ENCODE data around the gene FAM222B. TPM values are rescaled to one million over a fixed set of nuclear protein-coding genes. Genes with fewer than 3 reads are reported as not detected.
A peak's percentile ranks its signal among the peaks of the same experiment; 100 is the strongest.

The FAM222B gene
- total and polyA plus RNA-seq, 9 of the 15 experiments (the other 6 are each of a cell fraction or from before 2014, with no cell fraction given): 4.0 to 34.6 (median 7.5) TPM

DNA sequence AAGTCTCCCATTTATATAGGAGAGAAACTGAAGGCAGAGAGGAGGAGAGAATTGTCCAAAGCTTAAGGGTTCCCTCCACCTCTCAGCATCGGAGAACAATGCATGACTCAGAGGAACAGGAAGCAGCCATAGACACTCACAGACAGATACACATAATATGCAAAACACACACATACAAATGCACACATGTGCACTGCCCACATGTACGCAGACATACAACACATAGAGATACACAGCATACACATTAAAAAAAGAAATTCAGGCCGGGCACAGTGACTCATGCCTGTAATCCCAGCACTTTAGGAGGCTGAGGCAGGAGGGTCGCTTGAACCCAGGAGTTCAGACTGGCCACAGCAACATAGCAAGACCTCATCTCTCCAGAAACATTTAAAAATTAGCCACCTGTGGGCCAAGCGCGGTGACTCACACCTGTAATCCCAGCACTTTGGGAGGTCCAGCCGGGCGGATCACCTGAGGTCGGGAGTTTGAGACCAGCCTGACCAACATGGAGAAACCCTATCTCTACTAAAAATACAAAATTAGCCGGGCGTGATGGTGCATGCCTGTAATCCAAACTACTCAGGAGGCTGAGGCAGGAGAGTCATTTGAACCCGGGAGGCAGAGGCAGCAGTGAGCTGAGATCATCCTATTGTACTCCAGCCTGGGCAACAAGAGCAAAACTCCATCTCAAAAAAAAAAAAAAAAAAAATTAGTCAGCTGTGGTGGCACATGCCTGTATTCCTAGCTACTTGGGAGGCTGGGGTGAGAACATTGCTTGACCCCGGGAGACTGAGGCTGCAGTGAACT lies 23.6 kb upstream of the FAM222B start (continued):
- TF ChIP-seq, protein P1, sequence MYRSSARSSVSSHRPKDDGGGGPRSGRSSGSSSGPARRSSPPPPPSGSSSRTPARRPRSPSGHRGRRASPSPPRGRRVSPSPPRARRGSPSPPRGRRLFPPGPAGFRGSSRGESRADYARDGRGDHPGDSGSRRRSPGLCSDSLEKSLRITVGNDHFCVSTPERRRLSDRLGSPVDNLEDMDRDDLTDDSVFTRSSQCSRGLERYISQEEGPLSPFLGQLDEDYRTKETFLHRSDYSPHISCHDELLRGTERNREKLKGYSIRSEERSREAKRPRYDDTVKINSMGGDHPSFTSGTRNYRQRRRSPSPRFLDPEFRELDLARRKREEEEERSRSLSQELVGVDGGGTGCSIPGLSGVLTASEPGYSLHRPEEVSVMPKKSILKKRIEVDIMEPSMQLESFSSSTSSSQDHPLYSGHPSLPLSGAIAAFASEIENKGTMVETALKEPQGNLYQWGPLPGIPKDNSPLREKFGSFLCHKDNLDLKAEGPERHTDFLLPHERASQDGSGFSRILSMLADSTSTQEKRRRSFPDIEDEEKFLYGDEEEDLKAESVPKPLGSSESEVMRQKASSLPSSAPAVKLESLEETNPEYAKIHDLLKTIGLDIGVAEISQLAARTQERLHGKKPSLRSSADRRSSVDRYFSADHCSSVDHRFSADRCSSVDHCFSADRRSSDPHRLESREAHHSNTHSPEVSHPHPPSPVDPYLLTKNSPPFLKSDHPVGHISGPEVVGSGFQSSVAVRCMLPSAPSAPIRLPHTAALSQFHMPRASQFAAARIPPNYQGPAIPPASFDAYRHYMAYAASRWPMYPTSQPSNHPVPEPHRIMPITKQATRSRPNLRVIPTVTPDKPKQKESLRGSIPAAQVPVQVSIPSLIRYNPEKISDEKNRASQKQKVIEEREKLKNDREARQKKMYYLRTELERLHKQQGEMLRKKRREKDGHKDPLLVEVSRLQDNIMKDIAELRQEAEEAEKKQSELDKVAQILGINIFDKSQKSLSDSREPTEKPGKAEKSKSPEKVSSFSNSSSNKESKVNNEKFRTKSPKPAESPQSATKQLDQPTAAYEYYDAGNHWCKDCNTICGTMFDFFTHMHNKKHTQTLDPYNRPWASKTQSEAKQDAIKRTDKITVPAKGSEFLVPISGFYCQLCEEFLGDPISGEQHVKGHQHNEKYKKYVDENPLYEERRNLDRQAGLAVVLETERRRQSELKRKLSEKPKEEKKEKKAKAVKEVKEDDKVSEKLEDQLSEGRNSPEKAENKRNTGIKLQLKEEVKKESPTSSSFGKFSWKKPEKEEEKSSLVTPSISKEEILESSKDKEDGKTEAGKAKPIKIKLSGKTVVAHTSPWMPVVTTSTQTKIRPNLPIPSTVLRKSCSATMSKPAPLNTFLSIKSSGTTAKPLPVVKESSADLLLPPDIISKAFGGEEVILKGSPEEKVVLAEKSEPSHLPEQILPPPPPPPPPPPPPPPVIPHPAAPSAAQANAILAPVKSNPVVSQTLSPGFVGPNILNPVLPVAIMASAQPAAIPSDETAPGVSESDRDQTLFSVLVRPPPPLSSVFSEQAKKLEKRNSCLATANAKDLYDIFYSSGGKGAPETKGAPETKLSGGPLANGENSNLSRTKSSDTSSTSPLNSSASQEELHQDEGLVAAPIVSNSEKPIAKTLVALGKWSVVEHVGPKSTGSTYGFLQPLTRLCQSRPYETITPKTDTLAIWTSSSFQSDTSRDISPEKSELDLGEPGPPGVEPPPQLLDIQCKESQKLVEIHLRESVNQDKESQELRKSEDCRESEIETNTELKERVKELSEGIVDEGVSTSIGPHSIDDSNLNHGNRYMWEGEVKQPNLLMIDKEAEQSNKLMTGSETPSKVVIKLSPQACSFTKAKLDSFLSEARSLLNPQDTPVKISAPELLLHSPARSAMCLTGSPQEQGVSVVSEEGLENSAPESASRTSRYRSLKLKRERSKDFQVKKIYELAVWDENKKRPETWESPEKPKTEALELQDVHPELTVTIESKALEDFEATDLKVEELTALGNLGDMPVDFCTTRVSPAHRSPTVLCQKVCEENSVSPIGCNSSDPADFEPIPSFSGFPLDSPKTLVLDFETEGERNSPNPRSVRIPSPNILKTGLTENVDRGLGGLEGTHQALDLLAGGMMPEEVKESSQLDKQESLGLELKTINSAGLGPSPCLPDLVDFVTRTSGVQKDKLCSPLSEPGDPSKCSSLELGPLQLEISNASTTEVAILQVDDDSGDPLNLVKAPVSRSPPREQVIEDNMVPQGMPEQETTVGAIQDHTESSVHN (IDR thresholded peaks at IDR 0.05; ENCODE audit: borderline replicate concordance in 1 of 2, low read depth in 1 of 2): no peak
- TF ChIP-seq ZNF133 (CRISPR knock-in tag; IDR thresholded peaks at IDR 0.05): no peak
- TF ChIP-seq MTA1 (IDR thresholded peaks at IDR 0.05; ENCODE audit: borderline replicate concordance): peak; percentile 20; the same call in 1 of the 2 replicates
- TF ChIP-seq MYBL2 (IDR thresholded peaks at IDR 0.05; ENCODE audit: low read depth): no peak
- TF ChIP-seq MYBL2 (CRISPR knock-in tag; IDR thresholded peaks at IDR 0.05; ENCODE audit: borderline replicate concordance): no peak
- no peak for TF ChIP-seq POLR2H (tag; IDR thresholded peaks at IDR 0.05; ENCODE audit: low read depth)
- TF ChIP-seq ZNF584 (CRISPR knock-in tag; IDR thresholded peaks at IDR 0.05; ENCODE audit: low read depth): no peak
- no peak for TF ChIP-seq ZNF165 (CRISPR knock-in tag; IDR thresholded peaks at IDR 0.05; ENCODE audit: borderline replicate concordance)
- TF ChIP-seq, protein P2, sequence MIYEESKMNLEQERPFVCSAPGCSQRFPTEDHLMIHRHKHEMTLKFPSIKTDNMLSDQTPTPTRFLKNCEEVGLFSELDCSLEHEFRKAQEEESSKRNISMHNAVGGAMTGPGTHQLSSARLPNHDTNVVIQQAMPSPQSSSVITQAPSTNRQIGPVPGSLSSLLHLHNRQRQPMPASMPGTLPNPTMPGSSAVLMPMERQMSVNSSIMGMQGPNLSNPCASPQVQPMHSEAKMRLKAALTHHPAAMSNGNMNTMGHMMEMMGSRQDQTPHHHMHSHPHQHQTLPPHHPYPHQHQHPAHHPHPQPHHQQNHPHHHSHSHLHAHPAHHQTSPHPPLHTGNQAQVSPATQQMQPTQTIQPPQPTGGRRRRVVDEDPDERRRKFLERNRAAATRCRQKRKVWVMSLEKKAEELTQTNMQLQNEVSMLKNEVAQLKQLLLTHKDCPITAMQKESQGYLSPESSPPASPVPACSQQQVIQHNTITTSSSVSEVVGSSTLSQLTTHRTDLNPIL (CRISPR knock-in tag; IDR thresholded peaks at IDR 0.05): no peak
- TF ChIP-seq, protein P3, sequence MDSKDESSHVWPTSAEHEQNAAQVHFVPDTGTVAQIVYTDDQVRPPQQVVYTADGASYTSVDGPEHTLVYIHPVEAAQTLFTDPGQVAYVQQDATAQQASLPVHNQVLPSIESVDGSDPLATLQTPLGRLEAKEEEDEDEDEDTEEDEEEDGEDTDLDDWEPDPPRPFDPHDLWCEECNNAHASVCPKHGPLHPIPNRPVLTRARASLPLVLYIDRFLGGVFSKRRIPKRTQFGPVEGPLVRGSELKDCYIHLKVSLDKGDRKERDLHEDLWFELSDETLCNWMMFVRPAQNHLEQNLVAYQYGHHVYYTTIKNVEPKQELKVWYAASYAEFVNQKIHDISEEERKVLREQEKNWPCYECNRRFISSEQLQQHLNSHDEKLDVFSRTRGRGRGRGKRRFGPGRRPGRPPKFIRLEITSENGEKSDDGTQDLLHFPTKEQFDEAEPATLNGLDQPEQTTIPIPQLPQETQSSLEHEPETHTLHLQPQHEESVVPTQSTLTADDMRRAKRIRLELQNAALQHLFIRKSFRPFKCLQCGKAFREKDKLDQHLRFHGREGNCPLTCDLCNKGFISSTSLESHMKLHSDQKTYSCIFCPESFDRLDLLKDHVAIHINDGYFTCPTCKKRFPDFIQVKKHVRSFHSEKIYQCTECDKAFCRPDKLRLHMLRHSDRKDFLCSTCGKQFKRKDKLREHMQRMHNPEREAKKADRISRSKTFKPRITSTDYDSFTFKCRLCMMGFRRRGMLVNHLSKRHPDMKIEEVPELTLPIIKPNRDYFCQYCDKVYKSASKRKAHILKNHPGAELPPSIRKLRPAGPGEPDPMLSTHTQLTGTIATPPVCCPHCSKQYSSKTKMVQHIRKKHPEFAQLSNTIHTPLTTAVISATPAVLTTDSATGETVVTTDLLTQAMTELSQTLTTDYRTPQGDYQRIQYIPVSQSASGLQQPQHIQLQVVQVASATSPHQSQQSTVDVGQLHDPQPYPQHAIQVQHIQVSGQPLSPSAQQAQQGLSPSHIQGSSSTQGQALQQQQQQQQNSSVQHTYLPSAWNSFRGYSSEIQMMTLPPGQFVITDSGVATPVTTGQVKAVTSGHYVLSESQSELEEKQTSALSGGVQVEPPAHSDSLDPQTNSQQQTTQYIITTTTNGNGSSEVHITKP (IDR thresholded peaks at IDR 0.05; ENCODE audit: partially characterized antibody): no peak
- no peak for TF ChIP-seq TBL1XR1 (IDR thresholded peaks at IDR 0.05; ENCODE audit: low read length in 2 of 2)

All from K562 (cell line).